HFF-Myc (cell line): ENCODE data around the gene NEDD4L.

Experiments
- DNase-seq: peaks from one replicate; pipeline ENCODE4 v3.0.0-alpha.2; 2011; ENCODE audit warnings: low read depth; ENCODE audit errors: extremely low read depth
- H3K4me3 ChIP-seq: replicated peaks from 2 replicates; pipeline ENCODE4 v1.5.1; 2011; ENCODE audit warnings: low read depth, mild to moderate bottlenecking, control low read depth, low read length
- CTCF ChIP-seq: IDR thresholded peaks from 2 replicates; pipeline ENCODE4 v1.5.1; 2012; ENCODE audit warnings: mild to moderate bottlenecking, low read depth, low read length, control low read depth; ENCODE audit errors: missing control alignments

The NEDD4L gene

GRCh38 chr18:58344080-58344670, 300.1 kb downstream of the NEDD4L start:
- no peak for DNase-seq
- TF ChIP-seq CTCF: no peak
- no peak overlapping the region for H3K4me3 ChIP-seq

- no peak overlapping the region for H3K4me3 ChIP-seq
- DNase-seq: no peak
- no peak for TF ChIP-seq CTCF
Measured at GRCh38 chr18:58344861-58345463, 300.9 kb downstream of the NEDD4L start.

- TF ChIP-seq CTCF: no peak
- no peak for DNase-seq
- H3K4me3 ChIP-seq: no peak overlapping the region
Measured at GRCh38 chr18:58345875-58346274, 301.8 kb downstream of the NEDD4L start.

GRCh38 chr18:58347135-58347534, 303.1 kb downstream of the NEDD4L start:
- no peak overlapping the region for H3K4me3 ChIP-seq
- TF ChIP-seq CTCF: no peak
- no peak for DNase-seq

- TF ChIP-seq CTCF: no peak
- no peak for DNase-seq
- H3K4me3 ChIP-seq: no peak overlapping the region
Measured at GRCh38 chr18:58348517-58348916, 304.5 kb downstream of the NEDD4L start.

- H3K4me3 ChIP-seq: no peak overlapping the region
- no peak for DNase-seq
- TF ChIP-seq CTCF: no peak
Measured at GRCh38 chr18:58348951-58349350, 304.9 kb downstream of the NEDD4L start.

GRCh38 chr18:58349650-58350049, 305.6 kb downstream of the NEDD4L start:
- no peak overlapping the region for H3K4me3 ChIP-seq
- no peak for TF ChIP-seq CTCF
- no peak for DNase-seq
